ENCODE measurements around the gene LRRC46. TPM values are rescaled to one million over a fixed set of nuclear protein-coding genes. Genes with fewer than 3 reads are reported as not detected.

The LRRC46 gene
- total RNA-seq, 4 donors from 2014 or later, result 0.18 TPM; not detected in 3

DNA sequence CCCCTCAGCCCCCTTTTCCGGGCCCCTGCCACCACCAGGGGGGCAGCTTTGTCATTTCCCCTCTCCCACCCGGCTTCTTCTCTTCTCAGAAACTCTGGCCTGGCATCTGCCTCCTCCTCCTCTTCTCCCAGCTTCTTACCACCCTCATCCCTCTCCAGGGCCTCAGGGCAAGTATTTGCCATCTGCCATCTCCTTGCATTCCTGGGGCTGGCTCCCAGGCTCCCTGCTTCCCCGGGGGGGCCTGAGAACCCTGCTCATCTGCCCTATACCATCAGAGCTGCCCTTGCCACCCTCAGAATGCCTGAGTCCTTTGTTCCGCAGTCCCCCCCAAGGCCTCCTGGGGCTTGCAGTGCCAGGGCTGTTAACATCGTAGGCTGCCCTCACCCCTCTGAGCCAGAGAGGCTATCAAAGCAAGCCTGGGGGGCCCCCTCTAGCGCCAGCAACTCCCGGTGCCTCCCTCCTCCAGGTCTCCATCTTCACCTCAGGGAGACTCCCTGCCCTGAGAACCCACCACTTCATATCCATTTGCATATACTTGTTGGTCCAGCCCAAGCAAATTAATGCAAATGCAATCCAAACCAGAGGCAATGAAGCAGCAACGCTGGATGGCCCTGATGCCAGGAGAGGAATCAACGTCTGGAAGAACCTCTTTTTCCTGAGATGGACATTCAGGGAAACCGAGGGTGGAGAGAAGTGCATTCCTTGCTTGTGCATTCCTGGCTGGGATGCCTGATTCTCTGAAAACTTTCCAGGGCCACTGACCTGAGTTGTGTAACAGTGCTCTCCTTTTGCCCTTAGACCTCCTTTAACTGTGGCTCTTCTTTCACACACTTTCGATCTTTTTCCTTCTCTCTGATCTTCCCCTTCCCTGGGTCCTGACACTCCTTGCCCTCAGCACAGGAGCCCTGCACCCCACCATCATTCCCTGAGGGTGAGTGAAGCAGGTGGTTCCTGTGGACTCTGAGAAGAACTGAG, 43.8 kb downstream of the LRRC46 start:
- no peak for TF ChIP-seq POLR2A (IDR thresholded peaks at IDR 0.05)
- TF ChIP-seq, protein P1, sequence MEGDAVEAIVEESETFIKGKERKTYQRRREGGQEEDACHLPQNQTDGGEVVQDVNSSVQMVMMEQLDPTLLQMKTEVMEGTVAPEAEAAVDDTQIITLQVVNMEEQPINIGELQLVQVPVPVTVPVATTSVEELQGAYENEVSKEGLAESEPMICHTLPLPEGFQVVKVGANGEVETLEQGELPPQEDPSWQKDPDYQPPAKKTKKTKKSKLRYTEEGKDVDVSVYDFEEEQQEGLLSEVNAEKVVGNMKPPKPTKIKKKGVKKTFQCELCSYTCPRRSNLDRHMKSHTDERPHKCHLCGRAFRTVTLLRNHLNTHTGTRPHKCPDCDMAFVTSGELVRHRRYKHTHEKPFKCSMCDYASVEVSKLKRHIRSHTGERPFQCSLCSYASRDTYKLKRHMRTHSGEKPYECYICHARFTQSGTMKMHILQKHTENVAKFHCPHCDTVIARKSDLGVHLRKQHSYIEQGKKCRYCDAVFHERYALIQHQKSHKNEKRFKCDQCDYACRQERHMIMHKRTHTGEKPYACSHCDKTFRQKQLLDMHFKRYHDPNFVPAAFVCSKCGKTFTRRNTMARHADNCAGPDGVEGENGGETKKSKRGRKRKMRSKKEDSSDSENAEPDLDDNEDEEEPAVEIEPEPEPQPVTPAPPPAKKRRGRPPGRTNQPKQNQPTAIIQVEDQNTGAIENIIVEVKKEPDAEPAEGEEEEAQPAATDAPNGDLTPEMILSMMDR (IDR thresholded peaks at IDR 0.05), result no peak
- Histone ChIP-seq H3K4me3 (no peak overlapping the region), H3K4me1 (peaks cover 4 to 17% (median 9%) of the 10 kb centered on the region in 3 donors), H3K9me3 (no peaks in the 10 kb centered on the region), H3K27ac (no peak overlapping the region), H3K27me3 (peaks cover 0 to 86% (median 3%) of the 10 kb centered on the region in 4 donors), H3K36me3 (no peaks in the 10 kb centered on the region)
- WGBS, 2 donors, result 47 to 63% methylated on average over 7 of the region's 11 CpGs
- intact Hi-C loops (cut with DNase I), result no loop called here
- DNase-seq, result no peak

DNA sequence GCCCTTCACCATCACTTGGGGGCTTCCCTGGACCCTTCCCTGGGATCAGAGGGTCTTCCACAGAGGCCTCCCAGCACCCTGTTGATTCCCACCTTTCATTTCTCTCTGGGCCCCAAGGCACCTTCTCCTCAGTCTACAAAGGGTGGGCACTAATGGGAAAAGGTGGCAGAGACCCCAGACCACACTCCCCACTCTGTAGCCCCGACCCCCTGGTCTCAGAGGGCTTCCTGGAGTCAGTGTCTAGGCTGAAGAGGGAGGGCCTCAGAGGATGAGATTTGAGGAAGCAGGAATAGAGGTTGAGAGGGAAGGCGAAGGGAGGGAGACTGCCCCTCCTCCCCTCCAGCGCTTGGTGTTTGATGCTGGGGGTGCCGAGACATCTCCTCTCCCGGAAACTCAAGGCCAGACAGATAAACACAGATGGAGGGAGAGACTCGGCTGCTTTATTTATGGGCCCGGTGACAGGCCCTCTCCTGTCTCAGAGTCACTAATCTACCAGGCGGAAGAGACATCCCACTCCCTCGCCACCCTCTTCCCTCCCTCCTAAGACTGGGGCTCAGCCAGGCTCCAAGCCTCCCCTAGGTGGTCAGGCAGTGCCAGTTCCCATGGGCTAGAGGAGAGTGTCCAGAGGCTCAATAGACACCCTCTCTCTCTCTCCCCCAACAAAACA, 46.0 kb downstream of the LRRC46 start:
- WGBS, 2 donors, result 54 to 68% methylated on average over 6 to 7 of the region's 9 CpGs
- Histone ChIP-seq H3K4me3 (no peak overlapping the region), H3K36me3 (no peaks in the 10 kb centered on the region), H3K4me1 (peaks cover under 1 to 19% (median 8%) of the 10 kb centered on the region in 3 donors), H3K27me3 (peaks cover 0 to 64% (median 3%) of the 10 kb centered on the region in 4 donors), H3K9me3 (no peaks in the 10 kb centered on the region), H3K27ac (no peak overlapping the region)
- intact Hi-C loops (cut with DNase I), result no loop called here
- DNase-seq, result no peak
- TF ChIP-seq POLR2A (IDR thresholded peaks at IDR 0.05), result no peak

DNA sequence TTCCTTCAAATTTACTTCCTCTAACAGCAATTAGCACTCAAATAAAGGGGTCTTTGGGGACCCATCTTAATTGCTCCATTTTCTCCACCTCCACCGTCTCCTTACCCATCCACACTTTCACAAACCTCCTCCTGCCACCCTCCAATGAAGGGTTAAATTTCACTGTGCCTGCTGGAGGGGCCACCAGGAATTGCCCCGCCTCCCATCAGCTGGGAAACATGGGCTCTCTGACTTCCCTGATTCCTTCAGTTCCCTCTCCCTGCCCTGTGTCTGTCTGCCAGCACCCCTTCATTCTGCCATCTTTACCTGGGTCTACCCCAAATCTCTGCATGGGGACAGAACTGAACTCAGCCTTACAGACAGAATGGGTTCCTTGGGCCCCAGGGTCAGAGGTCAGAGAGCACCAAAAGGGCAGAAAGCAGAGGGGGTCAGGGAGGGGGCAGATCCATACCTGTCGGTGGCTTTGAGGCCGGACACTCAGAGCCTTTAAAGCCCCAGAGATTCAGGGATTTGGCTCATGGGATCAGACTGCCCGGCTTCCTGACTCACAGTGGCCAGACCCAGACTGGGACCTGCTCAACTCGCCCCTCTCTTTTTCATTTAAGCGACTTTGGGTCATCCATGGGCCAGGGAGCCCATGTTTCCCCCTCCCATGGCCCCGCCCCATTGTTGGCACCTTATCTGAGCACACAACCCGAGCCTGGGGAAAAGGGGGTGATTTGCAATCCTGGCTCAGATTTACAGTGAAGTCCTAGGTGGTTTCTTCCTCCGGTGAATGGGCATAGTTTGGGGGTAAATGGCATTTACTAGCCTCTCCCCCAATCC, 46.9 kb downstream of the LRRC46 start:
- WGBS, 2 donors, result 55 to 60% methylated on average over 10 of the region's 10 CpGs
- intact Hi-C loops (cut with DNase I), result no loop called here
- peaks cover 0 to 20% (median 10%) of the 10 kb centered on the region in 3 donors for H3K4me1 ChIP-seq
- no peak overlapping the region for H3K4me3 ChIP-seq
- DNase-seq, result no peak
- H3K36me3 ChIP-seq, result no peaks in the 10 kb centered on the region
- no peak overlapping the region for H3K27ac ChIP-seq
- H3K27me3 ChIP-seq, result peaks cover 0 to 55% (median 0%) of the 10 kb centered on the region in 4 donors
- TF ChIP-seq POLR2A (IDR thresholded peaks at IDR 0.05), result no peak
- H3K9me3 ChIP-seq, result no peaks in the 10 kb centered on the region

DNA sequence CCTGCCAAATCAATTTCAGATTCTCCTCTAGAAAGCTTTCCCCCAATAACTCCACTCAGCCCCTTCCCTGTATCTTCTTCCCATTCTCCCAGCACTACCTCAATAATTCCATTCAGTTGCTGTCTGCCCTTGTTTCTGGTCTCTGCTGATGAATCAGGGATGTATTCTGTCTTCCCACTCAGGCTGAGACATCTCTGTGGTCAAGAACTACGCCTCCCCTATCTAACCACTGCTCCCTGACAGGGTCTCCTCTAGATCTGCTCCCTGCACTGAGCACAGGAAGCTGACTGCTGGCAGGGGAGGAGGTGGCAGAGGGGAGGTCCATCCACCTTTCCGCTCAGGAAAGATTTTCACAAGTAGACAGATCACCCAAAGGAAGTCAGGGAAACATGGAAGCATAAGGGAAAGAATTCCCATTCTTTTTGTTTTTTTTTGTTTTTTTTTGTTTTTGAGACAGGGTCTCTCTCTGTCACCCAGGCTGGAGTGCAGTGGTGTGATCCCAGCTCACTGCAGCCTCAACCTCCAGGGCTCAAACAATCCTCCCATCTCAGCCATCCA, 47.6 kb downstream of the LRRC46 start:
- no peaks in the 10 kb centered on the region for H3K9me3 ChIP-seq
- 72 to 90% methylated on average over 2 of the region's 2 CpGs for WGBS, 2 donors
- peaks cover 0 to 48% (median 0%) of the 10 kb centered on the region in 4 donors for H3K27me3 ChIP-seq
- H3K27ac ChIP-seq, result no peak overlapping the region
- no peaks in the 10 kb centered on the region for H3K36me3 ChIP-seq
- intact Hi-C loops (cut with DNase I), result no loop called here
- H3K4me3 ChIP-seq, result no peak overlapping the region
- TF ChIP-seq, protein P1 (IDR thresholded peaks at IDR 0.05), result no peak
- no peak for TF ChIP-seq POLR2A (IDR thresholded peaks at IDR 0.05)
- H3K4me1 ChIP-seq, result peaks cover 0 to 26% (median 10%) of the 10 kb centered on the region in 3 donors
- no peak for DNase-seq

DNA sequence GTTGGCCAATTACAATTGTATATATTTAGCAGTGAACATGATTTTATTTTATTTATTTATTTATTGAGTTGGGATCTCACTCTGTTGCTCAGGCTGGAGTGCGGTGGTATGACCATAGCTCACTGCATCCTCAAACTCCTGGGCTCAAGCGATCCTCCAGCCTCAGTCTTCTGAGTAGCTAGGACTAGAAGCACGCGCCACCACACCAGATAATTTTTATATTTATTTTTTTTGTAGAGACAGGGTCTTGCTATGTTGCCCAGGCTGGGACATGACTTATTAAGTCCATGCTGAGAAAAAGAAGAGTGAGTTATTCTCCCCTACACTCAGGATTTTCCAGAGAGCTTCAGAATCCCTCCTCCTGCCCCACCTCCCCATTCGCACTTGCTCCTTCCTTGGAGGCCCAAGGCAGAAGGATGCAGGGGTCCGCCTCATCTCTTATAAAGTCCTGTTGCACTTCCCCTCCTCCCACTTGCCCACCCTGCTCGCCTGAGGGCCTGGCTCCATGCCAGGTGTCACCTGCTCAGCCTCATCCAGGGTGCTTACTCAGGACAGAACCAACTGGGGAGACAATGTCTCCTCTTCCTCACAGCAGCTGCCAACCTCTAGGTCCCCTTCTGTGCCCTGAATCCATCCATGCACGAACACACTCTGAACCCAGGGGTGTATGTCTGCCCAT, 48.4 kb downstream of the LRRC46 start:
- TF ChIP-seq, protein P1 (IDR thresholded peaks at IDR 0.05), result no peak
- TF ChIP-seq POLR2A (IDR thresholded peaks at IDR 0.05), result no peak
- H3K4me3 ChIP-seq, result no peak overlapping the region
- no peaks in the 10 kb centered on the region for H3K9me3 ChIP-seq
- H3K4me1 ChIP-seq, result peaks cover 3 to 35% (median 11%) of the 10 kb centered on the region in 3 donors
- WGBS, 2 donors, result 73 to 80% methylated on average over 5 to 7 of the region's 8 CpGs
- intact Hi-C loops (cut with DNase I), result no loop called here
- H3K27me3 ChIP-seq, result peaks cover 0 to 40% (median 0%) of the 10 kb centered on the region in 4 donors
- DNase-seq, result no peak
- H3K27ac ChIP-seq, result no peak overlapping the region
- no peaks in the 10 kb centered on the region for H3K36me3 ChIP-seq
